HG03025 (cell line): ENCODE measurements around the gene TNS4.

Experiments used
- ATAC-seq: cut with Tn5 transposase; IDR thresholded peaks from one replicate; pipeline ENCODE4 v1.9.1; 2021; ENCODE audit warnings: mild to moderate bottlenecking, moderate library complexity; ENCODE audit not compliant: unreplicated experiment, low FRiP score

TNS4 gene

DNA sequence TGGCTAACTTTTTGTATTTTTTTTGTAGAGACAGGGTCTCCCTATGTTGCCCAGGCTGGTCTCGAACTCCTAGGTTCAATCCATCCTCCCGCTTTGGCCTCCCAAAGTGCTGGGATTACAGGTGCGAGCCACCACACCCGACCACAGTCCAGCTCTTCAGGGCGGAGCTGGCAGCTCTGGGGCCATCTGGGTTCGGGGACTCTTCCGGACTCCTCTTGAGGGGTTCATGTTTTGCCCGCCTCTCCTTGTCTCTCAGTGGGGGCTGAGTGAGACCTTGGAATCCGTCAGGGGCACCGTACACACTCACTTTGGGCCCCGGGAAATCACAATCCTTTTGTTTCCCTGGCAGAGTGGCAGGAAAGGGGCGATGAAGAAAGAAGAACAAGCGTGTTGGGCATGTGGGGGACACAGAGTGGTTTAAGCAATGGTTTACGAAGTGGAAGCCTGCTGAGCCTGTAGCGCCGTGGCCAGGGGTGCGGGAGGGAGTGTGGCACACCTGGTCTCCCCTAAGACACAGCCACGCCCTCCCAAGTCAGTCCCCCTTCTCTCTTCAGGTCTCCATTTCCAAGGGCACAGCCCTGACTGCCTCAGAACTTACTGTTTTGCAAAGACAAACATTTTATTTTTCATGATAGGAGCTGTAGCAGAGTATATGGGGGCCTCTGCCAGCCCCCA lies 26.1 kb downstream of the TNS4 start:
- ATAC-seq = no peak

- no peak for ATAC-seq
These were observed 26.9 kb downstream of the TNS4 start for GRCh38 chr17:40474419-40475002.

- ATAC-seq = no peak
These were observed 27.7 kb downstream of the TNS4 start for GRCh38 chr17:40473573-40474365.

GRCh38 chr17:40472733-40473452 lies 28.5 kb downstream of the TNS4 start:
- ATAC-seq = no peak

GRCh38 chr17:40471846-40472732 lies 29.3 kb downstream of the TNS4 start:
- no peak for ATAC-seq

DNA sequence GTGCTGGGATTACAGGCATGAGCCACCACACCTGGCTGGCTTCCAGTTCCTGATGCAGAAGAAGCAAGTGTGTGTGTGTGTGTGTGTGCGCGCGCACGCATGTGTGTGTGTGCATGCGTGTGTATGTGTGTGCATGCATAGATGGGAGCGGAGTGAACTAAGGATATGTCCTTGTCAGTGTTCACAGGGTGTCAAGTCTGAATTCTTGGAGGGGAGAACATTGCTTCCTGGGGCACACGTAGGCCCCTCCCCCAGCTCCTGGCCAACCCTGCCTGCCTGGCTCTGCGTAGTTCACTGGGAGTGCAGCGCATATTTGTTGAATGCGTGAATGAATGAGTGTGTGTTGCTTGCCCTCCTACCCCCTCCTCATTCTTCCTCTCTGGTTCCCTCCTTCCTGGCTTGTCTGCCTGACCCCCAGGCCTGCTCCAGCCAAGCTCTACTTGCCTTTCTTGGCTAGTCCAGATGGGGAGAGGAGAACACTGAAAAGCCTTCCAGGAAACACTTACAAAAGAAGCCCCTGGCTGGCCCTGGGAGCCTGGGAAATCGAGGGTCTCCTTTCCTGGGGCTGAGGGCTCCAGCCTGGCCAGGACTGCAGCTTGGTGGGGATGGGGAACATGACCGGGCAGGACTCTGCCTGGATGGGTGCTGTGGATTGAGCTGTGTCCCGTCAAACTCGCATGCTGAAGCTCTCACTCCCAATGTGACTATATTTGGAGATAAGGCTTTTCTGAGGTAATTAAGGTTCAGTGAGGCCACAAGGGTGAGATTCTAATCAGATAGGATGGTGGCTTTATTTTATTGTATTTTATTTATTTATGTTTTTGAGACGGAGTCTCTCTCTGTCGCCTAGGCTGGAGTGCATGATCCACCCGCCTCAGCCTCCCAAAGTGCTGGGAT lies 30.2 kb downstream of the TNS4 start:
- no peak for ATAC-seq

DNA sequence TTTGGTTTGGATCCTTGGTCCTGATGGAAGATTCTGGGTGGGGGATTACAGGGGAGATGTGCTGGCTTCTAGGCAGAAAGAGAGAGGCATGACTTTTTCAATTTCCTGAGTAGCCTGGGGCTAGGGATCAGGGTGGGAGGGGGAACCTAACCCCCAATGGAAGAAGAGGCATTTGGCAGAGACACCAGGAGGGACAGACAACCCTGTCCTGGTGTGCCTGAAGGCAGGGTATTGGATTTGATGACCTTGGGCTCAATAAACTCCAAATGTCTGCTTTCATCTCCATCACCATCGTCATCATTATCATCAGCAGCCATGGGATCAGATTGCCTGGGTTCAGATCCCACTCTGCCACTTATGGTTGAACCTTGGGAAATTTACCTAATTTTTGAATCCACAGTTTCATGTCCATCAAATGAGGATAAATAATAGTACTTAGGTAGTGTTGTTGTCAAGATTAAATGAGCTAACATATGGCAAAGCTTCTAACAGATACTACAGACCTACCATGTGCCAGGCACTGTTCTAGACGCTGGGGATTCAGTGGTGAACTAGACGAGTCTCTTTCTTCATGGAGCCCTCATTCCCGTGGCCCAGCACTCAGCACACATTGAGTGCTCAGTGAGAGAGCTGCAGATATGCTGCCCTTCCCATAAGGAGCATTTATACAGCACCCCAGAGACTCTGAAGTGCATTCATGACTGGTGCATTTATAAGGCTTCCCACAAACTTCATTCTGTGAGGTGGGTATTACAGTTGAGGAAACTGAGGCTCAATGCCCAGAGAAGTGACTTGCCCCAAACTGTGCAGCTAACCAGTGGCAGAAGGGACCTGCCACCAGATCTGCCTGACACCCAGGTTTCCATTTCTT lies 31.4 kb downstream of the TNS4 start:
- ATAC-seq = no peak

GRCh38 chr17:40468560-40468959 lies 32.9 kb downstream of the TNS4 start:
- ATAC-seq = no peak

DNA sequence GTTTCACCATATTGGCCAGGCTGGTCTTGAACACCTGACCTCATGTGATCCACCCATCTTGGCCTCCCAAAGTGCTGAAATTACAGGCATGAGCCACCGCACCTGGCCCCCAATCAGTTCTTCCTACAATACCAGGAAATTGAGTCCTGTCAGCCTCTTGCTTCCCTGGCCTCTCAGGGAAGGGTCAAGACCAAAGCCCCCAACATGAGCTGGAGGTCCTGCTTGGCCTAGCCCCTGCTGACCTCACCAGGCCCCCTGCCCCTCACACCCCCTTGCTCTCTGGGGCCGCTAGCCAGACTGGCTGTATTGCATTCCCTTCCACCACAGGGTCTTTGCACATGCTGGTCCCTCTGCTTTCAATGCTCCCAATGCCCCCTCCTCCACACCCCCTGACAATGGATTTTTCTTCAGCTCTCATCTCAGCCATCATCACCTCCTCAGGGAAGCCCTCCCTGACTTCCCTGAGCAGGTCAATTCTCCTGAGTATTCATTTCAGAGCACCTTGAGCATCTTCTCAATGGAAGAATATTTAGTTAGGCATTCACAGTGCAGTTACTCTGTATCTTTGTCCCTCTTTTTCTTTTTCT lies 34.0 kb downstream of the TNS4 start:
- ATAC-seq = no peak

- ATAC-seq = no peak
These were observed 35.0 kb downstream of the TNS4 start for GRCh38 chr17:40466298-40466971.

GRCh38 chr17:40464392-40464855 lies 37.0 kb downstream of the TNS4 start:
- ATAC-seq = no peak

DNA sequence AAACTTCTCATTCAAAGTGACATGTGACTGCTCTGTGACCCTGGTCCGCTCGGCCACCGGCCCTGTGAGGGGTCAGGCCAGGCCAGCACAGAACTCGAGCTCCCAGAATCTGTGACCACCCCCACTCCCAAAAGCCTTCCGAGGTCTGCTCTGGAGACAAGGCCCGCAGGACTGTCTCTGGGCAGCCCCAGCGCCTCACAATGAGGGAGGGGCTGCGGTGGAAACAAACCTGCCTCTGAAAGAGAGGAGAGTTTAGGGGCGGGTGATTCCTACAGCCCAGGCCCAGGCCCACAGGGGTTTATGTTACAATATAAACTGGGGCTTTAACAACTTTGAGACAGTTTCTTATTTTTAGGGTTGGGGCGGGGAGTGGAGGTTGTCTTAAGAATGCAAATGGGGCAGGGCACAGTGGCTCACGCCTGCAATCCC lies 38.3 kb downstream of the TNS4 start:
- ATAC-seq = no peak

DNA sequence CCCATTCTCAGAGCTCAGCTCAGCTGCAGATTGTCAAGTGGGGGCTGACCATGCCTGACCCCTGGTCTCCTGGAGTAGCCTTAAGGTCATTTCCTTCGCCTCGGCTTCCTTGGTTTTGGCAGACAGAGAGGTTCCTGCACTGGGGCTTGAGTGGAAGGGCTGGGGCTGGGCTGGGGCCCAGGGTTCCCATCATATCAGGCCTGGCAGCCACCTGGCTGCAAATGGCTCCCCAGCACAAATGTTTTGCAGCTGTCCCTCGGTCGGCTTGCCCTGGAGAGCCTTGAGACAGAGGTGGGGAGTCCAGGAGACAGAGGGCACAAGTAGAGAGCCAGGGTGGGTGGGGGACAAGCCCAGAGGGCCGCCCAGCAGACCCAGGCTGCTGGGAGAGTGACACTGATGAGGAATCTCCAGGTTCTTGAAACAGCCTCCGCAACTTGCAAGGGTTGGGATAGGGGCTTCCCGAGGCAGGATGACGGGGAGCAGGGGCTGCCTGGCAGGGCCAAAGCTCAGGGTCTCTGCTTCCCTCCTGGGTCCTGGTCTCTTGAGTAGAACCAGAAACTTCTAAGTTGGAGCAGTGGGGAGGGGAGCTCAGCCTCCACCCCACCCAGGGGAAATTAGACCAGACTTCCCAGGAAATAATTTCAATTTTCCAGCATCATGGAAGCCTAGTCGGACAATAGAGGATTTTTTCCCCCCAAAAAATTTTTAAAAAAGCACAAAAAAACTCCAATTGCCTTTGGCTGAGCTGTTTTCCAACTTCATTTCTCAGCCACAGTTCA lies 38.9 kb downstream of the TNS4 start:
- no peak for ATAC-seq

DNA sequence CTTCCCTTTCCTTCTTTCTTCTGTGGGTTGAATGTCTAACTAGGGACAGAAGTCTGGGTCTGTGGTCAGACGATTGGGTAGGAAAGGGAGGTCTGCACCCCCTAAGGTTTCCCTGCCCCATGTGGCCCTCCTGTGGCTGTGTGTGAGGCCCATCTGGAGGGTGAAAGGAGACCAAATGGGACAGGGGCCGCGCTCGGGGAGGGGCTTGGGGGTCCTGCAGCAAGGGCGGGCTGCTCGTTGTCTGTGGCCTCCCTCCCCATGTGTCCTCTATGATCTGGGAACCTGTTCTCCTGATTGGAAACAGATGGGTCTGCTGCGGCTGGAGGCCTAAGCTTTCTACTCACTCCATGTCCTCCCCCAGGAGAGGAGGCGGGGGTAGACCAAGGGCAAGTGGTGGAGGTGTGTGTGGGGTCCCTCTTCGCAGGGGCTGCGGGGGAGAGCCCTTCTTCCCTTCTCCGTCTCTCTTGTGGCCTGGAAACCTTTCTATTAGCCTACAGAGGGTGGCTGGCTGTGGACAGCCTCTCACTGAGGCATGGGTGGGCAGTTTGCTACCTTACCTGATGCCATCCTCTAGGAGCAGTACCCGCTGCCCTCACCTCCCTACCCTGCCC lies 39.6 kb downstream of the TNS4 start:
- no peak for ATAC-seq

DNA sequence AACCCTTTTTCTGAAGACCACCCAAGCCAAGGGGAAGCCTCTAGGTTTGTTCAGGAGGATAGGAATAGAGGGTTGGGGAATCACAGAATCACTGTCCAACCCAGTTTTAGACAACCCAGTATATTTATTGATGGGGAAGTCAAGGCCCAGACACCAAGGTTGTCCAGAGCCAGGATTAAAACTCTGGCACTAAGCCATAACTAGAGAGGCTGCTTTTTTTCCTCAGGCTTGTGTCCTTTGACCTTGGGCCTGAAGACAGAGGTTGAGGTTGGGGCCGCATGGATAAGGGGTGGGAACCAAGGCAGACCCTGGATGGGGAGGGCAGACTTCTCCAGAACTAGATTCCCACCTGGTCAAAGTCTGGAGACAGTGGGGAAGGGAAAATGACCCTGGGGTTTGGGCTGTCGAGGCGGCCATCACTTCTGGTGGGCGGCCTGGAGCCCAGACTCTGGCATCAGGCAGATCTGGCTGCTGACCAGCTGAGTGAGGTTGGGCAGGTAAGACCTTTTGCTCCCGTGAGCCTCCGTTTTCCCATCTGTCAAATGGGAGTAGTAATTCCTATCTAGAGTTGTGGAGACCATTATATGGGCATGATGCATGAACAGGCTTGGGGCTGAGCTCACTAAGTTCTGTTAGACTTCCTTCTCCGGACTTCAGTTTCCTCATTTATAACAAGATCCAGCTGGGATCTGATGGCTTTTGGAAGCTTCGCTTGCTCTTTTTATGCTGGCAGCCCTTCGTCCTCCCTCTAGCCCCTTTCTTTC lies 40.3 kb downstream of the TNS4 start:
- ATAC-seq = no peak
